ENCODE results near the gene CLMN.

- TF ChIP-seq, protein P1, sequence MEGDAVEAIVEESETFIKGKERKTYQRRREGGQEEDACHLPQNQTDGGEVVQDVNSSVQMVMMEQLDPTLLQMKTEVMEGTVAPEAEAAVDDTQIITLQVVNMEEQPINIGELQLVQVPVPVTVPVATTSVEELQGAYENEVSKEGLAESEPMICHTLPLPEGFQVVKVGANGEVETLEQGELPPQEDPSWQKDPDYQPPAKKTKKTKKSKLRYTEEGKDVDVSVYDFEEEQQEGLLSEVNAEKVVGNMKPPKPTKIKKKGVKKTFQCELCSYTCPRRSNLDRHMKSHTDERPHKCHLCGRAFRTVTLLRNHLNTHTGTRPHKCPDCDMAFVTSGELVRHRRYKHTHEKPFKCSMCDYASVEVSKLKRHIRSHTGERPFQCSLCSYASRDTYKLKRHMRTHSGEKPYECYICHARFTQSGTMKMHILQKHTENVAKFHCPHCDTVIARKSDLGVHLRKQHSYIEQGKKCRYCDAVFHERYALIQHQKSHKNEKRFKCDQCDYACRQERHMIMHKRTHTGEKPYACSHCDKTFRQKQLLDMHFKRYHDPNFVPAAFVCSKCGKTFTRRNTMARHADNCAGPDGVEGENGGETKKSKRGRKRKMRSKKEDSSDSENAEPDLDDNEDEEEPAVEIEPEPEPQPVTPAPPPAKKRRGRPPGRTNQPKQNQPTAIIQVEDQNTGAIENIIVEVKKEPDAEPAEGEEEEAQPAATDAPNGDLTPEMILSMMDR (IDR thresholded peaks at IDR 0.05; ENCODE audit: low read length) = no peak
- no peak for TF ChIP-seq EZH2 (IDR thresholded peaks at IDR 0.05; ENCODE audit: borderline replicate concordance, low read length)
Observed at GRCh38 chr14:95149441-95149840, 170.3 kb downstream of the CLMN start.
